PFSK-1 (cell line): ENCODE measurements around the gene NOTUM.

Source experiments
- FOXP2 ChIP-seq: optimal IDR thresholded peaks from 2 replicates; pipeline ENCODE3; 2011; ENCODE audit warnings: borderline replicate concordance, control low read depth, inconsistent platforms; ENCODE audit not compliant: insufficient read depth; ENCODE audit errors: extremely low read length, extremely low read depth
- POLR2AphosphoS5 ChIP-seq: IDR thresholded peaks from 2 replicates; pipeline ENCODE4 v1.6.1; 2012; ENCODE audit warnings: low read depth, mild to moderate bottlenecking, control low read depth, low read length, moderate library complexity
- SIN3A ChIP-seq: IDR thresholded peaks from 2 replicates; pipeline ENCODE4 v1.6.1; 2012; ENCODE audit warnings: mild to moderate bottlenecking, low read length, moderate library complexity, borderline replicate concordance; ENCODE audit not compliant: insufficient read depth
- TAF1 ChIP-seq: IDR thresholded peaks from 2 replicates; pipeline ENCODE4 v1.6.1; 2012; ENCODE audit warnings: low read length, control low read depth, borderline replicate concordance; ENCODE audit not compliant: insufficient read depth
- TF ChIP-seq, protein P1 (sequence below), 2 experiments: IDR thresholded peaks; 2 replicates each; pipeline versions ENCODE4 v1.6.1 to v1.8.0; 2011 to 2012; ENCODE audit warnings: low read depth in 2 of 2, low read length in 2 of 2, control low read depth in 1 of 2, inconsistent platforms in 1 of 2, mild to moderate bottlenecking in 1 of 2, moderate library complexity in 1 of 2; ENCODE audit not compliant: insufficient read depth in 1 of 2

NOTUM gene

DNA sequence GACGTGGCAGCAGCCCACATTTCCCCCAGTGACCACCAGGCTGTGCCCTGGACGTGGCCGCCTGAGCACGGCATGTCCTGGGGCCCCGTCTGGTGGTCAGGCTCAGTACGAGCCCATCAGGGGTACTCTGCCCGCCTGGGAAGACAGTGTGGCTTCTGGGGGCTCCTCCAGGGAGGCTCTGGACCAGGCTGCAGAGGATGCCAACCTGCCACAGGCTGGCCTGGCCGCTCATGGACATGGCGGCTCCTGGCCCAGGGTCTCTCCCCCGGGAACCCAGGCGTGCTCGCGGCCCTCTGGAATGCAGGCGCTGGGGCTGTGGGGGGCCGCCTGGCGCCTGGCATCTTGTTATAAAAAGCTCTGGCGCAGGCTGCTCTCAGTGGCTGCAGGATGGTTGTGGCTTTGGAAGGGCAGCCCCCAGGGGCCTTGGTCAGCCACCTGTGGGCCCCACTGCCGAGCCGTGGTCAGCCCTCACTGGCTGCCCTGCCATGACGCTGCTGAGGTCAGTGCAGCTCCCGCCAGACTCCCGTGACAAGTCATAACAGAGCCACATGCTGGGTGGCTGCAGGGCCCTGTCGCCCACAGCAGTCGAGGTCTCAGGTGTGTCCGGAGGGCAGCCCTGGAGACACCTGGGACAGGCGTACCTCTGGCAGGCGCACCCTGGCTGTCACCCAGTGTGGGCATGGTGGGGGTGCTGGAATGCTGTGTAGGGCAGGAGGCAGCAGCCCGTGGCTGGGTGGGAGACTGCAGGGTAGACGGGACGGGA, 46.7 kb upstream of the NOTUM start:
- no peak for TF ChIP-seq FOXP2
- TF ChIP-seq, protein P1, sequence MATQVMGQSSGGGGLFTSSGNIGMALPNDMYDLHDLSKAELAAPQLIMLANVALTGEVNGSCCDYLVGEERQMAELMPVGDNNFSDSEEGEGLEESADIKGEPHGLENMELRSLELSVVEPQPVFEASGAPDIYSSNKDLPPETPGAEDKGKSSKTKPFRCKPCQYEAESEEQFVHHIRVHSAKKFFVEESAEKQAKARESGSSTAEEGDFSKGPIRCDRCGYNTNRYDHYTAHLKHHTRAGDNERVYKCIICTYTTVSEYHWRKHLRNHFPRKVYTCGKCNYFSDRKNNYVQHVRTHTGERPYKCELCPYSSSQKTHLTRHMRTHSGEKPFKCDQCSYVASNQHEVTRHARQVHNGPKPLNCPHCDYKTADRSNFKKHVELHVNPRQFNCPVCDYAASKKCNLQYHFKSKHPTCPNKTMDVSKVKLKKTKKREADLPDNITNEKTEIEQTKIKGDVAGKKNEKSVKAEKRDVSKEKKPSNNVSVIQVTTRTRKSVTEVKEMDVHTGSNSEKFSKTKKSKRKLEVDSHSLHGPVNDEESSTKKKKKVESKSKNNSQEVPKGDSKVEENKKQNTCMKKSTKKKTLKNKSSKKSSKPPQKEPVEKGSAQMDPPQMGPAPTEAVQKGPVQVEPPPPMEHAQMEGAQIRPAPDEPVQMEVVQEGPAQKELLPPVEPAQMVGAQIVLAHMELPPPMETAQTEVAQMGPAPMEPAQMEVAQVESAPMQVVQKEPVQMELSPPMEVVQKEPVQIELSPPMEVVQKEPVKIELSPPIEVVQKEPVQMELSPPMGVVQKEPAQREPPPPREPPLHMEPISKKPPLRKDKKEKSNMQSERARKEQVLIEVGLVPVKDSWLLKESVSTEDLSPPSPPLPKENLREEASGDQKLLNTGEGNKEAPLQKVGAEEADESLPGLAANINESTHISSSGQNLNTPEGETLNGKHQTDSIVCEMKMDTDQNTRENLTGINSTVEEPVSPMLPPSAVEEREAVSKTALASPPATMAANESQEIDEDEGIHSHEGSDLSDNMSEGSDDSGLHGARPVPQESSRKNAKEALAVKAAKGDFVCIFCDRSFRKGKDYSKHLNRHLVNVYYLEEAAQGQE (IDR thresholded peaks at IDR 0.05; ENCODE audit: insufficient read depth in 1 of 2, low read depth in 2 of 2, low read length in 2 of 2) = no peak
- TF ChIP-seq TAF1 = no peak

- TF ChIP-seq POLR2AphosphoS5 (no peak), TAF1 (no peak), FOXP2 (no peak)
- TF ChIP-seq, protein P1 (IDR thresholded peaks at IDR 0.05; ENCODE audit: insufficient read depth in 1 of 2, low read depth in 2 of 2, low read length in 2 of 2) = no peak
Measured at GRCh38 chr17:82007228-82007494, 46.2 kb upstream of the NOTUM start.

DNA sequence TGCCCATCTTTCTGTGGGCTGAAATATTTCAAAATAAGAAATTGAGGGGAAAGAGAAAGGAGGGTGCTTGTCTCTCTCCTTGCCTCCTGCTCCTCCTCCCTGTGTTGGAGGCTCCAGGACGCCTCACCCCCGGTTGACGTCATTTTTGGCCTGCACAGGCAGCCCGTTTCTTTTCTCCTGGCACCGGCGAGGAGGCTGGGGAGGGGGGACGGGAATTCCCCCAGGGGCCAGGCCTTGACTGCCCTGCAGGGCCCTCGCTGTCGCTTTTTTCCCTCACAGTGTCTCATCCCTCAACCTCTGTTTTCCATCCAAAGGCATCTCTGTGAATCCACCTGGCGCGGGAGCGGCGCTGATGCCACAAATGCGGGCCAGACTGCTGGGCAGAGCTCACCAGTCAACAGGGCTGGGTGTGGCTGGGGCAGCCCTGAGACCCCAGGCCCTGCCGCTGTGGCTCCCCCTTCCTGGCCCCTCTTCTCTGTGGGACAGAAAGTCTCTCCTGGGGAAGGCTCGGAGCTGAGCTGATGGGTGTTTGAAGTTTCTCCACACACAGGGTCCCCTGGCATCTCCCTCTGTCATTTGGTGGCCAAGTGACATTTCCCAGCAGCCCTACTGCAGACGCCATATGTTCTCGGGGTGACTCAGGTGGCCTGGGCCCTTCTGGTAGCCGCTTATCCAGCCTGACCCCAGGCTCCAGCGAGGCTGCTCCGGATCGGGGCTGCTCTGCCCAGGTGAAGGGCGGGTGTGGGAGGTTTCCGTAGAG, 45.7 kb upstream of the NOTUM start:
- TF ChIP-seq FOXP2 = no peak
- TF ChIP-seq SIN3A = no peak
- no peak for TF ChIP-seq POLR2AphosphoS5
- TF ChIP-seq, protein P1 (IDR thresholded peaks at IDR 0.05; ENCODE audit: insufficient read depth in 1 of 2, low read depth in 2 of 2, low read length in 2 of 2) = no peak

DNA sequence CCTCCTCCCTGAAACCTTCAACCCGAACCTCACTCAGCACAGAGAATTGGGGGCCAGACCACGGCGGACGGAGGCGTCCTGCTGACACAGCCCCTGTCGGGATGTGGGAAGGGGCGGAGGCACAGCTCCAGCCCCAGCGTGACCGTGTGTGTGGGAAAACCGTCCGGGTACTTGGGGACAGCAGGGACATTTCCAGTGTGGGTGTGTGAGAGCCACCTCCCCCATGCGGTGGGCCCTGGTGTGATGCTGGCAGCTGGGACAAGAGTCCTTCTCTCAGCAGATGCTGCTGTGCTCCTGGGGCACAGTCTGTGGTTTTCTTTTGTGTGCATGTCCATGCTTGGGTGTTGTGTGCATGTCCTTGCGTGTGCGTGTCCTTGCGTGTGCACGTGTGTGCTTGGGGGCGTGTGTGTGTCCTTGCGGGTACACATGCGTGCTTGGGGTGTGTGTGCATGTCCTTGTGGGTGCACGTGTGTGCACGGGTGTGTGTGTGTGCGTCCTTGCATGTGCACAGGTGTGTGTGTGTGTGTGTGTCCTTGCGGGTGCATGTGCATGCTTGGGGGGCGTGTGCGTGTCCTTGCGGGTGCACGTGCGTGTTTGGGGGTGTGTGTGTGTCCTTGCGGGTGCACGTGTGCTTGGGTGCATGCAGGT, 44.8 kb upstream of the NOTUM start:
- no peak for TF ChIP-seq SIN3A
- TF ChIP-seq POLR2AphosphoS5 = no peak
- TF ChIP-seq, protein P1 (IDR thresholded peaks at IDR 0.05; ENCODE audit: insufficient read depth in 1 of 2, low read depth in 2 of 2, low read length in 2 of 2) = no peak
- no peak for TF ChIP-seq FOXP2
- no peak for TF ChIP-seq TAF1
